Stimulated activated CD4-positive, alpha-beta T cell treated with anti-CD3 and anti-CD28 coated beads, Interleukin-1b, Interleukin-23, amount 100 ng/mL, for 48 hours (primary cell): ENCODE results near the gene MMD.
"Not testable (repeated sequence)": the region's sequence is repeated elsewhere in the genome, so short reads cannot be mapped to it uniquely, and the experiment has no call there.

Source experiments
- DNase-seq: peaks from one replicate; pipeline ENCODE4 v3.0.0-alpha.2; 2020

MMD gene

DNA sequence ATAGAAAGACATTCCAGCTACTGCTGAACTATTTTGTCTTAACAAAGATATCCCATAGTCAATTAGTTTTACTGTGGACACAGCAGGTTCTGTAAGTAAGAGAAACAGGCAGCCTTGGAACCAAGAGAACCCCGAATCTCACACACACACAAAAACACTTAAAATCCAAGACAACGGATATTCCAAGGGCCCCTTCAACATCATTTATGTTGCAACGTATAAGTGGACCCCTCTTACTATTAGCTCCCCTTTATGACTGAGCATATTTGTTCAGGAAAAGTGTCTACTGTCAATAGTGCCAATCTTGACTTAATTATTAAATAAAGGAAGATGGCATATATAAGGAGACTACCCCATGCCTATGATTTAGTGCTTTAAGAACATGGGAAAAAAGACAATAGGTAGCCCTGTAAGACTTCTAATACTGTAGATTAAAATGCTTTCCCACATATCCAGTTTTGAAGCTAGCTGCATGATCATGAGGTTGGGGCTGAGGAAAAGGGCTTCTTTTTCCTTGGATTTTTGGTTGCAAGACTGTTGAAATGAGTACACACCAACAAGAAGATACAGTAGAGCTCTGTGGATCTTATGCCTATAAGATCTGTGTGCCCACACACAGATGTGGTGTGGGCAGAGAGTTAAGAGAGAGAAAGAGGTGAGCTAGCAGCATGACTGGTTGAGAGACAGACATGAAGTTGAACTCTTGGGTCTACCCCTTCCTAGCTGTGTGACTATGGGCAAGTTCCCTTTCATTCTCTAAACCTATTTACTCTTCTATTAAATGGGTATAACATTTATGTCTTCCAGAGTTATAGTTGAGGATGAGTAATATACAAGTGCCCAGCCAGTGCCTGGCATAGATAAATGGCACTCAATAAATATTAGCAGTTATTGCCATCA is 3.0 kb downstream of the MMD start:
- no peak for DNase-seq

DNA sequence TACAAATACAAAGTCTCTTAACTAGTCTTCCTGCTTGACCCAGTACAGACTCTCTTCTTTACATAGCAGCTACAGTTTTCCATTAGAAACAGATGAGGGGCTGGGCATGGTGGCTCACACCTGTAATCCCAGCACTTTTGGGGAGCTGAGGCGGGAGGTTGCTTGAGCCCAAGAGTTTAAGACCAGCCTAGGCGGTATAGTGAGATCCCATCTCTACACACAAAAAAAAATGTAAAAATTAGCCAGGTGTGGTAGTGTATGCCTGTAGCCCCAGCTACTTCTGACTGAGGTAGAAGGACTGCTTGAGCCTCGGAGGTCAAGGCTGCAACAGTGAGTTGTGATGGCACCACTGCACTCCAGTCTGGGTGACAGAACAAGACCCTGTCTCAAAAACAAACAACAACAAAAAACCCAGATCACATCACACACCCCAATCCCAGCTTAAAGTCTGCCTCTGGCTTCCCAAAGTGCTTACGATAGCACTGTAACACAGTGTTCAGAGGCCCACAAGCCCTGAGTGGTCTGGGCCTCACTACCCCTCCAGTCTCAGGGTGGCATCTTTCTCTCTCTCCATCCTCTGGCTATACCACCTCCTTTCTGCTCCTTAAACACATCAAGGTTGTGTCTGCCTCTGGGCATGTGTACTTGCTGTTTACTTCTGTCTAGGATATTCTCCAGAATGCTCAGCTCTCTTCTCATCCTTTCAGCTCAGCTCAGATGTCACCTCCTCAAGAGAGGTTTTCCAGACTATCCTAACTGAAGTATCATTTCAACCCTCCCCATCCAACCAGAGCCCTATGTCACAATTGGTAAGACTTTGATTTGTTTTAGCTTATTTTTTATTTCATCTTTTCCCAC is 4.0 kb downstream of the MMD start:
- DNase-seq: no peak

DNA sequence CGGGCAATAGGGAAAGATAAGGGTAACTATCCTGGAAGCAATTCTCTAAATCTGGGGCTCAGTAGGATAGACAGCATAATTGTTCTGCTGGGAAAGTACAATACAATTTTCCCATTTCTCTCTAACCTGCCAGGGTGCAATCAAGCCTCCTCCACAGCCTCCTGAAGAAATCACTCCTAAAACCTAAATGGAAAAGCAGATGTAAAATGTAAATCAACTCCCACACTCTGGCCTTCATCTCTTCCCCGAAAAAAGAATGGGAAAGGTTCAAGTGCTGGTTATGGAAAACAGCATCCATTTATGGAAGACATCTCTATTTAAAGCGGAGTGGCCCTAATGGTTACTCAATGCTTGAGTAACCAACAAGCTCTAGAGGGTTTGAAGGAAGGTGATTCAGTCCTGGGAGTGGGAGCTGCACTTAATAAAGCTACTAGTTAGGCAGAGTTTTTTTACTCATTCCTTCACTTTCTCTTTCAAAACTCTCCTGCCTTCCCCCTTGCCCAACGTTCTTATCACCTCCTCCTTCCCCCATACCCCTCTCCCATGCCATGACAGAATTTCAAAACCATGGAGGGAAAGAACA is 5.1 kb downstream of the MMD start:
- DNase-seq: no peak

DNA sequence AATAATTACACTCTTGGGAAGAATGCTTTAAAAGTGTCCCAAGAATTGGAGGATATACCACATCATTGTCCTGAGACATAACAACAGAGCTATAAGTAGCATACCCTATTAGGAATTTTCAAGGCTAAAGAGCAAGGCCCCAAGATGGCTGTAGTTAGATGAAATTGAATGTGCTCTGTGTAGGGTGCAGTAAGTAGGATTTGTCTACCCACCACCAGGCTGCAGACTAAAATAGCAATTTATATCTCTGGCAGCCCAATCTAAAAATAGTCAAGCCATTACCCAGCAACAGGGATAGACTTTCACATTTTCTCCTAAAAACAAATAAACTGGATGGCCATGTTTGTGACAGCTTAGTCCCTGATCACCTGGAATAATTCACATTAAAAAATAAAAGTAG is 5.6 kb downstream of the MMD start:
- DNase-seq: no peak

DNA sequence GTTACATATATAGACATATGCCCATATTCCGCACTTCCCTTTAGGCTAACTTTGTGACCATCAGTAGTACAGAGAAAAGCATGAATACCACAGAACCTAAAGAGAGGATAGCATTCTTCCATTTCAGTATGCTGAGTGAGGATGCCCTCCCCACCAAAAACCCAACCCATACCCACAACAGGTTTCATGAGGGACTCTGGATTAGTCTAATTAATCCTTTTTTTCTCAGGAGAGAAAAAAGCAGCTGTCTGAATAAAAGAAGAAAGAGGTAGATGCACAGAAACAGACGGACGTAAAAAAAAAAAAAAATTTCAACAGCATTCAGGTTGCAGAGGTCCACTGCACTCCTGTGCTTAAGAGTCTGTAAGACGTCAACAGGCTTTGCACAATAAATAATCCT is 6.7 kb downstream of the MMD start:
- DNase-seq: no peak

DNA sequence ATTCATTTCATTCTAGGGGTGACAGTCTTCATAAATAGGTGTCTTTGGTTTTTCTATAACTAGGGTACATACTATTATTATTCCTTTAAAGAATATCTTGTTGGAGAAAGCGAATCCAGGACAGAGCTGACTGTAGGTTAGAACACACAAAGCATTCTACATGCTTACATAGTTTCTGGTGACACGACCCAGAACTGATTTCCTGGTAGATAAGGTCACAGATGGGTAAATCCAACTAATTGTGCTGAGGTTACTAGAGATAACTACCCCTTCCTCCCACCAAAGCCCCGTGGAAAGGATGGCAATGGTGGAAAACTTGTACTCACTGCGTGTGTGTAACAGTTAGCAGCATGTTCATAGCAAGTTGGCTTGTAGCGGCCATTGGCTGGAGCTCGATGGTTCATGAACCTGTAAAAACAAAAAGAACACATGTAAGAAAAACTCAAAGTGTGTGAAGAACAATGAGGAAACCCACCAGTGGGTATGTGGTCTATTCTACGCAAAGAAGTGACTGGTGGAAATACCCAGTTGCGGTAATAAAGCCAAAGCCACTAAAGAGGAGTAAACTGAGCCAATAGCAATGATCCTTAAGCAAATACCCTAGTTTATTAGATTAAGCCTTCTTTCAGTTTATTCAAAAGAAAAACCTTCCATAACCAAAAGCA is 7.7 kb downstream of the MMD start:
- DNase-seq: no peak

DNA sequence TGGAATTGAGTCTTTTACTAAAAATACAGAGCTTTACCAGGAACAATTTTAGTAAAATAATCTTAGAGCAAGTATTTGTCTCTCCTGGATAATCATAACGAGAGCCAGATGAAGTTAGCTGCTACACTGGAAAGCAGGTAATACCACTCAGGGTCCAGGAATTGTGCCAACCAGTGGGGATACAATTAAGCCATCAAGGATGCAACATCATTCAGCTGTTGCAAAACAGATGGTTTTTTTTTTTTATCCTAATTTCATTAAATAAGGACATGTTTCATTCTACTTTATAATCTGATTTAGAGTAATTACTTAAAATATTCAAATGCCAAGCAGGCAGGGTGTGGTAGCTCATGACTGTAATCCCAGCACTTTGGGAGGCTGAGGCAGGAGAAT is 10.2 kb downstream of the MMD start:
- DNase-seq: no peak

DNA sequence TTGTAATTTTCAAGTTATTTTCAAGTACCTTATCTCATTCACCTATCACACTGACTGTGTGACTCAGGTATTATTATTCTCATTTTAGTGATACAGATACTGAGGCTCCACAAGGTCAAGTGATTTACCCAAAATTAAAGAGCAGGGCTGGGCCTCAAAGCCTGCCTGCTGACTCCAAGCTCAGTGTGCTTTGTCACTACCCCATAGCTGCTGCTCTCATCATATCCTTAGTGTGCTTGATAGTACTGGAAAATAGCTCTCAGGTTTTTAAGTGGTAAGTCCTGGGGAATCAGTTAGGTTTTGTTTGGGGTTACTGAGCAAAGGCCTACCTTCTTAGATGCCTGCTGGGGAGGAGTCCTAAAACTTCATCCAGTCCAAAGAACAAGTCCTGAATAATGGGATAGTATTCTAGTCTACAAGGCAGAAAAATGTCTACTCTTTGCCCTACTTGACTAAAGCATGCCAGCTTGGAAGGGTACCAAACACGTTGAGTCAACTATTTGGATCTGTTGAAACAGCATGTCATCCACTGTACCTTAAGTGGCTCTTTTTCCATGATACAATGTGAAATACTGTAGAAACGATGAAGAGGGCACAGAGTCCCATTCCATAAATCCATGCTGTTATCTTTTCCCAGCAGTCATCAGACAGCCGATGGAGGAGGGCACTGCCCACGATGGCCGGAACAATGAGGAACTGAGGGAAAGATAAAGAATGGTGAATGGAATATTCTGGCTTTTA is 10.7 kb downstream of the MMD start:
- DNase-seq: no peak

DNA sequence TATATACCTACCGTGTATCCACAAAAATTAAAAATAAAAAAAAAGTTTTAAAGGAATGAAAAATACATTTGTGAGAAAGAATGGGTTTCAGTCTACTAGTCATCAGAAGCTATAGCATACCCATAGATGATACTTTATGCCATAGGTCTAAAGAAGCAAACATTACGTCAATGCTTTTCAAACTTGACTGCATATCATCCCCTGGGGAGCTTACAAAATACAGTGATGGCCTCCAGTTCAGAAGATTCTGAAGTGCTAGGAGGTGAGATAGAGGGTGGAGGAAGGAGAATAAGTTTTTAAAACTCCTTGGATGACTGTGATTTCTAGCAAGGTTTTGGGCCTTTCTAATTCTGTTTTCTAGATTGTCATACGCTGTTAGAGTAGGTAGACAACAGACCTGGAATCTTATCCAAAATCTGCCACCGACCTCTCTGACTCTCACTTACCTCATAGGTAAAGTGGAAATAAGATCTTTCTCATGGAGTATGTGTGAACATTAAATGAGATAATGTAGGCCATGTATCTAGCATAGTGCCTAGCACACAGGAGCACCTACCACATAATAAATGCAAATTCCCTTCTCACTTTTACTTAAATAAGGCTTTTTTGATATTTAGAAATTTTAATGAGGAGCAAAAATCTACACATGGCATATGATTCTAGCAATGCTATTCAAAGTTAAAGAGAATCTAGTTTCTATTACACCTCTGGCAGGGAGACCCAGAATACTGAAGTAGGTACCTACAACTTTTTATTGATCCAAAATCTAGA is 12.4 kb downstream of the MMD start:
- DNase-seq: no peak

DNA sequence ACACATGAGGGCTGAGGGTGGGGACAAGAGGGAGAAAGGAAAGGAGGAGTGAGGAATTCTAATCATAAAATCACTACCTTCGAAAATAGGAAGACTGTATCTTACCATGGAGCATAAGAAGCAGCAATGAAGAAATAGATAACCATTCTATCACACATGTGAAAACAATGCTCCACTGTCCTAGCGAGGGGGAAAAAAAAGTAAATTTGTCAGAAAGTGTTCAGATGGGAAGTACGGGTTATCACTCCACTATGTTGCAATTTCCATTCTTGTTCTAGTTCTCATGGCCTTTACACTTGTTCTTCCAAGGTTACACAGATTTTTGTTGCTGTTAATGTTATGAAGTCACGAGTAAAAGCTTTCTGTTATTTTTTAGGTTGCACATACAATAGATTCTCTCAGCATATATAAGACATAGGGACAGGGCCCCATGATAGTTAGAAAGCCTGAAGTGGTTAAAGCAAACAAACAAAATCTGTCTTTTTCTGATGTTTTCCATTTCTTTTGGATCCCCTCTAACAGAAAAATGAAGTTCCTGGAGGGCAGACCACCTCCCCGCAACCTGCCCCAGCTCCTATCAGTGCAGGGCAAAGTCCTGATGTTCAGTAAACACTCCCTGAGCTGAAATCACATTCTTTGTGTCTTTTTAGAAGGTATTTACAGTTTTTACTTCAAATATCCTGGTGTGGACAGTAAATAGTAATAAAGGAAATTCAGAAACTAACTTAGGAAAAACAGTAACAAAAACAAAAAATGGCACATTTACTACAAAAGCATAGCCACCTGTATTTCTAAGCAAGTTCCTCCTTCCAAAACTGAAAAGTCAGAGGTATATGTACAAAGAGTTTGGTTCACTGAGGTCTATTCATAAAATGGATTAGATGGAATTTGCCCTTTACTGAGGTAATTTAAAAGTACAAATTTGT is 13.7 kb downstream of the MMD start:
- DNase-seq: no peak

DNA sequence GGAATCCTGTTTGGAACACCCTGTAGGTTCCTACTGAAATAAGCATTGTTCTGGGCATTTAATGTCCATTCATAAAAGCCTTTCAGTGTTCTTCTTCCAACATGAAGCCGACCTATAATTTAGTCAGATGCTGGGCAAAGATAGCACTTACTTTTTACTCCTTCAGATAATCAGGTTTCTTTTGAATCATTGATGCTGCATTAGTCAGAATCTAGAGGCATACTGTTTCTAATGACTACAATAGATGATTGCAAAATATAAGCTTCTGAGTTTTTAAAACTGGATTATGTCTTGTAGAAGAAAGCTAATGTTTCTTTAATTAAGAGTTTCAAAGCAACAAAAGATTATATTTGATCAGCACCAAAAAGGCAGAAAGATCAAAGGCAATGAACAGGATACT is 16.0 kb downstream of the MMD start:
- DNase-seq: no peak

DNA sequence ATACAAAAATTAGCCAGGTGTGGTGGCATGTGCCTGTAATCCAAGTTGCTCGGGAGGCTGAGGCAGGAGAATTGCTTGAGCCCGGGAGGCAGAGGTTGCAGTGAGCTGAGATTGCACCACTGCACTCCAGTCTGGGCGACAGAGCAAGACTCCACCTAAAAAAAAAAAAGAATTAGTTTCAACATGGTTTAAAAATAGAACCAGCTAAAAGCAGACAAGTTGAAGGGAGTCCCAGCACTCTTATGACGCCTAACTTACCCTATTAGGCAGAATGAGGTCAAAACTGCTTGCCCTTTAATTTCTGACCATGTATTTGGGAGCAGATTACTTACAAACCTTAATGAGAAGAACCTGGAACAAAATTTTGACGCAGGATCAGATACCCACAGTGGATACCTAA is 17.4 kb downstream of the MMD start:
- not testable (repeated sequence) for DNase-seq

DNA sequence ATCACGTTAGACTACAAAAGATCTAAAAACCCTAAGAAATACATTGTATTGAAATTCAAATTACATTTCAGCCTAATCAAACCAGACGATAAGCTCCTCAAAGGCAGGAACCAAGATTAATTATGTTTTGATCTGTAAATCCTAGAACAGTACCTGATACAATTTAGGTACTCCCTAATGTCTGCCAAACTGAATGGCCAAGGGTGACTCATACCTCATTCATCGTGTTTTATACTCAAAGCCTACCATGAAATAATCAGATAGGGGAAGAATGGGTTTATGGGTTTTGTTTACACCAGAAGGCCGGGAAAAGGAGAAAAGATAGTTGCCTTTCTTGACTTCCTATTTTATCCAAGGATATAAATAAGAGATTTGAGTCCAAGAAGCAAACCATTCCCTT is 19.3 kb downstream of the MMD start:
- DNase-seq: no peak

DNA sequence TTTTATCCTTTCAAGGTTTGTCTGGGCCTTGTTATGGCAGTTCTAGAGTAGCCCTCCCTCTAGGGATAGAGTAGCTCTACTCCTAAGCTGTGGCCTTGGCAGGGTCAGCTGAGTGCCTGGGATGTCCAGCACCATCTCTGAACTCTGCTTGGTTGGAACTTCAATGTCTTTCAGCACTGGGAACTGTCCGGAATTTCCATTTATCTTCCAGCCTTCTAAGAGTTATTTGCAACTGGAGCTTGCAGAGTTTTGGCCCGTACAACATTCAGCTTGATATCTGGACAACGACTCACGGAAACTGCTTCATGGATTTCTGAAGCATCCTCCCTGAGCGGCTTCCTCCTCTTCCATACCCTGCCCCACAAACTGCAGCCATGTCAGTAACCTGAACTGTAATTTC is 22.9 kb downstream of the MMD start:
- DNase-seq: no peak

DNA sequence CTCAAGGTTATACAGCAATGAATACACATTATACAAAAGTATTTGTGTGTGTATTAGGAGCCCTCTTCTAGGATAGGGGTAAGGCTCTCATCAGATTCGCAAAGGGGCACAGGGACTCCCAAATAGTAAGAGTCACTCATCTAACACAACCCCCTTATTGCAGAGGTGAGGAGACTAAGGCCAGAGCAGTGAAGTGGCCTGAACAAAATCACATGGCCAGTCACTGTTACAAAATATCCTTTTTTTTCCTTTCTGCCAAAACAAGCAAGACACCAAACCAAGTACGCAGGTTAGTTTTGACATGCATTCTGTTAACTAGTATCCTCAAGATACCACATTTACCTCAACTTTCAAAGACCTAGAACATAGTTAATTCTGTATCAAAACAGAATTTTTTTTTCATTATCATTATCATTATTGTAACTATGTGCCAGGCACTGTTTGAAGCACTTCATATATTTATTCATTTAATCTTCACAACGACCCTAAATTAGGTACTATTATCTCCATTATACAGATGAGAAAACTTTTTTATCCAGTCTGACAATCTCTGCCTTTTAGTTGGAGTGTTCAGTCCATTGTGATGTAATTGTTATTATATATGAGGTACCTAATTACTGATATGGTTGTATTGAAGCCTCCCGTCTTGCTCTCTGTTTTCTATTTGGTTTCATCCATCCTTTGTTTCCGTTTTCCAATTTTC is 25.7 kb downstream of the MMD start:
- no peak for DNase-seq

DNA sequence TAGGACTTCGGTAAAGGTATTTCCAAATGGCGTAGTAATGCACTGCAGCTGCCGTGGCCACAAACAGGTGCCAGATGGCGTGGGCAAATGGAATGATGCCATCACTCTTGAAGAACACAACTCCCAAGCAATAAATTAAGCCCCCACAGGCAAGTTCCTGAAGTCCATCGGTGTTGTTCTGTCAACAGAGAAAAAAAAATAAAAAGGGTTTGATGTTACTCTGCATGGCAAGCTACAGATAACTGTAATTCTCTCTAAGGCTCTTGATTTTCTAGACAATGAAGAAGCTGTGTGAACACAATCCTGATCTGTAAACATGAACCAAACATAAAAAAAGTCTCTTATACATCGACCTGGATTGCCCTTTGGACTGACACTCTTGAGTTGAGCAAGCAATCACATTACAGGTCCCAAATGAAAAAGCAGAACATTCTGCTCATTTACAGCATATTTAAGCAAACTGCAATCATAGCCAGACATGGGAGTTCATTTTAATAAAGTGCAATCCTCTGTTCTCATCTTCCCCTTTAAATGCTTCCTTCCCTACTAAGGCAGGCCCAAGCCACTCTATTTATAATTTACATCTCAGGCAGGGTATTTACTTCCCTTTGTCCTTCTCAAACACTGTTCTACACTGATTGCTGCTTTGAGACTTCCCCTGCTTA is 27.1 kb downstream of the MMD start:
- no peak for DNase-seq

DNA sequence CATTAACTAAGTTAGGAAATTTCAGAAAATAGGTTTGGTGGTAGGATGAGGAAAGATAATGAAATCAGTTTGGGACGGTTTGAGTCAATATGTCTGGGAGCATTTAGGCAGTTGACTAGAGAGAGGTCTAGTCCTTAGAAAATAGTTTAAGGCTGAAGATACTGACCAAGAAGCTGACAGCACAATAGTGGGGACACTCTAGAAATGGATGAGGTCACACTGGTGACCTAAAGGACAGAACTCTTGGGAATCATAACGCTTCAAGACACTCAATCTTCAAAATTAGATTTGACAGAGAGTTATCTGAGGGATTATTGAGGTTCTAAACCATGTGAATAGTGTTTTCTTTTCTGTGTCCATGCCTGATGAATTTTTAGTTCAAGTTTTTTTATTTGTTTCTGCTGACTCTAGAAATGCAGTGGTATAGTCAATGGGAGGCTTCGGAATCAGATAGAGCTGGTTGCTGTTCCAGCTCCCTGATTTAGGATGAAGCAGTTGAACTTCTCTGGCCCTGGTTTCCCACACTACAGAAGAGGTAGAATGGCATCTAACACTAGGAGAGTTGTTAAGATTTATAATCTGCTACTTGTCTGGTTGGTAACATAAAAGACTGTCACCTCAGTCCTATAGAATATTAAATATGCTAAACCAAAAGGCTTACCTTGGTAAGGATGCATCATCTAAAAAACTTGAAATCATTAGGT is 29.7 kb downstream of the MMD start:
- DNase-seq: no peak

DNA sequence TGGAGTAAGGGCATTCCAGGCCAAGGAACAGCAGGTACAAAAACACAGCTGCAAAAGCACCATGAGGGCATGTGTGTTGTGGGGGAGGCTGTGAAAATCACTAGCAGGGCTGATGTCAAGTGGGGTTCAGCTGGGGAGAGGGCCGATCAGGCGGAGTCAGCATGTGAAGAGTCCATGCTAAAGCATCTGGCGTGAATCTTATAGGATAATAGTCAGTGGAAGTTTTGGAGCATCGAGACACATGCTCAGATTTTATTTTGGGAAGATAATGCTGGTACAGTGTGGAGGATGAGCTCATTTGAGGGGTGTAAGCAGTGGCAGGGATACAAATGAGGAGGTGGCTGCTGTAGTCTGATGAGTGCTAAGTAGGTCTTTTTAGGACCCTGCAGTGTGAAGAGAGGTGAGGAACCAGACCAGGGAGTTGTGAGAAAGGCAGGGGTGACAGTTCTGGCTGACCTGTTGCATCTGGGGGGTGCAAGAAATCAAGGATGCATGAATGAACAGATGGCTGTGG is 30.3 kb downstream of the MMD start:
- DNase-seq: no peak
